K562 (cell line): ENCODE results near the gene AGAP1. TPM values are rescaled to one million over a fixed set of nuclear protein-coding genes. Genes with fewer than 3 reads are reported as not detected.

Experiments used
- ATAC-seq: fragments of 200-7000 bp; cut with Tn5 transposase; 3 replicates; pipeline ENCODE4 v1.9.1; 2020; ENCODE audit warnings: moderate library complexity
- BruUV-seq: library from RNA; stranded (reverse); fragments of 400-500 nt; replicated peaks from 2 replicates; lab custom pipeline; 2021; lab: Mats Ljungman, UMichigan
- CTCF ChIA-PET: fragments of 300-600 bp; formaldehyde crosslinking; extraction: SDS; loops from one replicate; lab custom pipeline; 2021; ENCODE audit warnings: low intra/inter-chr PET ratio; lab: Yijun Ruan, JAX
- POLR2A ChIA-PET: fragments of 300-600, 350-650 bp; sonication (Branson Sonifier 250); formaldehyde crosslinking; extraction: SDS; loops from one replicate; lab custom pipeline; 2021; ENCODE audit warnings: antibody characterized with exemption, inconsistent platforms; lab: Yijun Ruan, JAX
- DNase-seq, 4 experiments: peaks; one replicate each; pipeline versions ENCODE4 v3.0.0 to v3.0.0-alpha.2; 2011 to 2018; ENCODE audit warnings: low spot score in 3 of 4, mixed read lengths in 3 of 4; ENCODE audit errors: extremely low read depth in 1 of 4
- FAIRE-seq: peaks from 2 replicates; lab custom pipeline; 2011; peaks lifted over from hg19 to GRCh38; lab: Jason Lieb, UNC
- H2AFZ ChIP-seq: 2 replicates; pipeline ENCODE4 v1.6.0; 2011; ENCODE audit warnings: low read depth, low read length, control low read depth, inconsistent platforms
- H3K27ac ChIP-seq: fragments of 200-600 bp; 3 replicates; pipeline ENCODE4 v1.8.0; 2011; ENCODE audit warnings: low read depth, mild to moderate bottlenecking, control low read depth, inconsistent platforms, low read length, moderate library complexity, mixed read lengths; ENCODE audit errors: extremely low read depth
- H3K27me3 ChIP-seq, 2 experiments: fragments of 300-600 bp in 1 of 2; 2 replicates in 1 of 2; 3 replicates in 1 of 2; pipeline versions ENCODE4 v1.6.0 to v1.8.0; 2011; ENCODE audit warnings: inconsistent platforms in 2 of 2, low read length in 2 of 2, mild to moderate bottlenecking in 1 of 2, mixed read lengths in 1 of 2, moderate library complexity in 1 of 2; ENCODE audit not compliant: control insufficient read depth in 2 of 2, insufficient read depth in 2 of 2
- H3K36me3 ChIP-seq: fragments of 300-600 bp; 3 replicates; pipeline ENCODE4 v1.8.0; 2011; ENCODE audit warnings: mild to moderate bottlenecking, low read length, inconsistent platforms; ENCODE audit not compliant: control insufficient read depth, insufficient read depth
- H3K4me1 ChIP-seq, 2 experiments: fragments of 200-600 bp in 1 of 2; replicated peaks in 1 of 2; 2 replicates in 1 of 2; 3 replicates in 1 of 2; pipeline versions ENCODE4 v1.5.1 to v1.8.0; 2011; ENCODE audit warnings: inconsistent platforms in 2 of 2, low read length in 2 of 2, mild to moderate bottlenecking in 1 of 2, mixed read lengths in 1 of 2, moderate library complexity in 1 of 2; ENCODE audit not compliant: control insufficient read depth in 2 of 2, insufficient read depth in 2 of 2
- H3K4me2 ChIP-seq: 2 replicates; pipeline ENCODE4 v1.6.1; 2011; ENCODE audit warnings: low read length, control low read depth, inconsistent platforms, mixed read lengths; ENCODE audit not compliant: insufficient read depth
- H3K4me3 ChIP-seq: fragments of 200-600 bp; sonication (generic), shearing (Covaris generic); 2 replicates; pipeline ENCODE4 v1.5.1; 2016; ENCODE audit warnings: control low read depth, inconsistent platforms
- H3K79me2 ChIP-seq: fragments of 200-600 bp; 3 replicates; pipeline ENCODE4 v1.8.0; 2011; ENCODE audit warnings: low read length, inconsistent platforms; ENCODE audit not compliant: control insufficient read depth, insufficient read depth
- H3K9ac ChIP-seq, 2 experiments: 2 replicates each; pipeline versions ENCODE4 v1.6.0 to v1.6.1; 2011; ENCODE audit warnings: low read depth in 2 of 2, low read length in 2 of 2, control low read depth in 1 of 2, inconsistent platforms in 1 of 2, mild to moderate bottlenecking in 1 of 2, mixed read lengths in 1 of 2; ENCODE audit not compliant: insufficient read depth in 1 of 2
- H3K9me1 ChIP-seq: one replicate; pipeline ENCODE4 v1.6.0; 2011; ENCODE audit warnings: inconsistent platforms, mild to moderate bottlenecking, low read length, moderate library complexity; ENCODE audit not compliant: control insufficient read depth, insufficient read depth
- H3K9me3 ChIP-seq: replicated peaks from 2 replicates; pipeline ENCODE4 v1.5.1; 2011; ENCODE audit warnings: low read depth, low read length, inconsistent platforms; ENCODE audit not compliant: control insufficient read depth, insufficient read depth
- H4K20me1 ChIP-seq: replicated peaks from 2 replicates; pipeline ENCODE4 v1.6.1; 2011; ENCODE audit warnings: low read length, inconsistent platforms, mixed read lengths; ENCODE audit not compliant: control insufficient read depth, insufficient read depth
- CBX1 ChIP-seq: sonication (generic); IDR thresholded peaks from 2 replicates; pipeline ENCODE4 v1.6.1; 2016; ENCODE audit warnings: antibody characterized with exemption, low read depth, mild to moderate bottlenecking
- DPF2 ChIP-seq: fragments of 450-650 bp; IDR thresholded peaks from 2 replicates; pipeline ENCODE4 v1.6.1; 2016
- KHSRP ChIP-seq: fragments of 450-650 bp; IDR thresholded peaks from 2 replicates; pipeline ENCODE4 v1.6.1; 2017
- MCM2 ChIP-seq: fragments of 450-650 bp; IDR thresholded peaks from 2 replicates; pipeline ENCODE4 v1.6.1; 2017; ENCODE audit warnings: low read depth, mild to moderate bottlenecking
- NBN ChIP-seq: fragments of 450-650 bp; IDR thresholded peaks from 2 replicates; pipeline ENCODE4 v1.6.1; 2016; ENCODE audit warnings: low read depth, mild to moderate bottlenecking
- OTX1 ChIP-seq: fragments of 450-650 bp; formaldehyde crosslinking; IDR thresholded peaks from 2 replicates; pipeline ENCODE4 v1.4.0; 2022; ENCODE audit warnings: mild to moderate bottlenecking
- RFX5 ChIP-seq: IDR thresholded peaks from 2 replicates; pipeline ENCODE4 v1.6.1; 2011; ENCODE audit warnings: low read depth, mild to moderate bottlenecking, improper control_type of control experiment, low read length
- SAFB ChIP-seq: fragments of 200-400 bp; formaldehyde crosslinking; IDR thresholded peaks from 2 replicates; pipeline ENCODE4 v1.6.1; 2017; ENCODE audit warnings: low read depth, low read length, borderline replicate concordance
- SIX5 ChIP-seq, 2 experiments: IDR thresholded peaks; 2 replicates each; pipeline ENCODE4 v1.6.1; 2011; ENCODE audit warnings: low read length in 2 of 2, borderline replicate concordance in 1 of 2, low read depth in 1 of 2, mild to moderate bottlenecking in 1 of 2, moderate library complexity in 1 of 2; ENCODE audit not compliant: insufficient read depth in 1 of 2
- THAP12 ChIP-seq: fragments of 250-450 bp; sonication (Bioruptor Pico); IDR thresholded peaks from 2 replicates; pipeline ENCODE4 v1.9.0; 2021; ENCODE audit warnings: mild to moderate bottlenecking, inconsistent platforms
- ZNF282 ChIP-seq: sonication (generic); formaldehyde crosslinking; IDR thresholded peaks from 2 replicates; pipeline ENCODE4 v1.8.1; 2023; ENCODE audit warnings: missing genetic modification reagents
- ZNF445 ChIP-seq: fragments of 250-450 bp; sonication (Bioruptor Pico); IDR thresholded peaks from 2 replicates; pipeline ENCODE4 v1.4.0; 2020; ENCODE audit warnings: low read depth, mild to moderate bottlenecking, moderate library complexity
- WGBS: fragments of 100-300 bp; shearing (Covaris generic); methylation state at CpG from one replicate; pipeline ENCODE4 v1.1.6; 2016; ENCODE audit warnings: low coverage, mixed read lengths; ENCODE audit not compliant: insufficient coverage; ENCODE audit errors: missing lambda C conversion rate; 5-methylcytosine and 5-hydroxymethylcytosine counted together
- in situ Hi-C: fragments of 300-500 bp; cut with MboI; formaldehyde crosslinking; loops from 4 replicates; pipeline ENCODE4 v1.15.0; 2018; ENCODE audit warnings: inconsistent platforms, mixed read lengths
- intact Hi-C: fragments of 100-400 bp; cut with micrococcal nuclease; formaldehyde crosslinking; loops from 2 replicates; pipeline ENCODE4 v1.14.2; 2022
- polyA plus RNA-seq, 8 experiments: library from polyadenylated mRNA; depleted of rRNA in 4 of 8; stranded (reverse) in 5 of 8; unstranded in 3 of 8; fragments of >200 nt; fragmentation: Nextera tagmentation in 2 of 8; fragmentation: Illumina TruSeq in 1 of 8; extraction: Ambion mirVana in 2 of 8; extraction: Trizol in 1 of 8; gene quantifications; 2 replicates each; pipeline versions ENCODE4 v1.2.1 to v1.2.3, GENCODE V29; 2011 to 2014; ENCODE audit warnings: inconsistent platforms in 1 of 8, missing spikeins in 1 of 8
- total RNA-seq, 7 experiments: library from RNA; depleted of rRNA in 6 of 7; stranded (reverse); fragments of >200 nt in 6 of 7; fragmentation: Illumina TruSeq in 2 of 7; extraction: Trizol in 2 of 7; gene quantifications; 2 replicates each; pipeline versions ENCODE4 v1.2.1 to v1.2.3, GENCODE V29; 2011 to 2021; ENCODE audit warnings: low replicate concordance in 1 of 7
- TF ChIP-seq, protein P1 (sequence below), 3 experiments: fragments of 200-800 bp in 1 of 3; sonication (Bioruptor generic) in 1 of 3; sonication (generic) in 1 of 3; formaldehyde crosslinking in 1 of 3; IDR thresholded peaks; 2 replicates each; pipeline versions ENCODE4 v1.6.1 to v1.8.0; 2016 to 2022; ENCODE audit warnings: mild to moderate bottlenecking in 2 of 3, missing compliant biosample characterization in 2 of 3, missing genetic modification characterization in 2 of 3, missing genetic modification reagents in 1 of 3

The AGAP1 gene
- total and polyA plus RNA-seq, 9 of the 15 experiments (the other 6 are each of a cell fraction or from before 2014, with no cell fraction given) = 1.3 to 24.0 (median 10.6) TPM

- 85% methylated on average over 12 of the region's 16 CpGs for WGBS
- POLR2A ChIA-PET = no interaction called here
- no TSS peak for BruUV-seq
Measured at GRCh38 chr2:236105955-236106607, 612.2 kb downstream of the AGAP1 start.

GRCh38 chr2:236106761-236107160 lies 612.9 kb downstream of the AGAP1 start:
- H3K36me3 ChIP-seq = no peaks in the 10 kb centered on the region
- H2AFZ ChIP-seq = no peak overlapping the region
- H3K9ac ChIP-seq = no peak overlapping the region
- no peak overlapping the region for H3K4me3 ChIP-seq
- H3K27me3 ChIP-seq = no peaks in the 10 kb centered on the region
- in situ Hi-C loops = no loop called here
- ChIA-PET POLR2A (no interaction called here), CTCF (no interaction called here)
- 89% methylated on average over 2 of the region's 10 CpGs for WGBS
- no peaks in the 10 kb centered on the region for H4K20me1 ChIP-seq
- H3K4me1 ChIP-seq = no peaks in the 10 kb centered on the region; a peak in 1 of 5 replicates
- ATAC-seq (no peak), DNase-seq (no peak), FAIRE-seq (no peak)
- no TSS peak for BruUV-seq
- H3K9me1 ChIP-seq = no peaks in the 10 kb centered on the region
- intact Hi-C loops = no loop called here
- no peak overlapping the region for H3K27ac ChIP-seq
- H3K9me3 ChIP-seq = no peaks in the 10 kb centered on the region
- no peaks in the 10 kb centered on the region for H3K79me2 ChIP-seq
- H3K4me2 ChIP-seq = no peak overlapping the region
- TF ChIP-seq DPF2 = no peak
- no peak for TF ChIP-seq KHSRP
- no peak for TF ChIP-seq THAP12 (CRISPR knock-in tag)
- TF ChIP-seq MCM2 = no peak
- TF ChIP-seq, protein P1, sequence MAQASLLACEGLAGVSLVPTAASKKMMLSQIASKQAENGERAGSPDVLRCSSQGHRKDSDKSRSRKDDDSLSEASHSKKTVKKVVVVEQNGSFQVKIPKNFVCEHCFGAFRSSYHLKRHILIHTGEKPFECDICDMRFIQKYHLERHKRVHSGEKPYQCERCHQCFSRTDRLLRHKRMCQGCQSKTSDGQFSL (CRISPR knock-in tag; IDR thresholded peaks at IDR 0.05) = no peak
- TF ChIP-seq, protein P1 (tag; IDR thresholded peaks at IDR 0.05) = no peak
- no peak for TF ChIP-seq SAFB
- no peak for TF ChIP-seq OTX1 (CRISPR knock-in tag)

More at GRCh38 chr2:236105955-236106607, 612.2 kb downstream of the AGAP1 start:
- intact Hi-C loops = no loop called here
- H3K4me1 ChIP-seq = no peaks in the 10 kb centered on the region; a peak in 1 of 5 replicates
- no peak overlapping the region for H3K4me3 ChIP-seq
- ATAC-seq (no peak), FAIRE-seq (no peak), DNase-seq (no peak)
- H3K79me2 ChIP-seq = no peaks in the 10 kb centered on the region
- no peak overlapping the region for H3K9ac ChIP-seq
- no peaks in the 10 kb centered on the region for H3K27me3 ChIP-seq
- no peaks in the 10 kb centered on the region for H4K20me1 ChIP-seq
- H3K9me1 ChIP-seq = no peaks in the 10 kb centered on the region
- no peak overlapping the region for H3K27ac ChIP-seq
- no peak overlapping the region for H2AFZ ChIP-seq
- no peak overlapping the region for H3K4me2 ChIP-seq
- no peaks in the 10 kb centered on the region for H3K36me3 ChIP-seq
- no peaks in the 10 kb centered on the region for H3K9me3 ChIP-seq
- in situ Hi-C loops = no loop called here
- CTCF ChIA-PET = no interaction called here
- TF ChIP-seq ZNF282 (no peak), NBN (no peak), ZNF445 (CRISPR knock-in tag) (no peak), SIX5 (IDR thresholded peaks at IDR 0.05; ENCODE audit: borderline replicate concordance in 1 of 2, insufficient read depth in 1 of 2, low read depth in 1 of 2, low read length in 2 of 2) (no peak), CBX1 (no peak), RFX5 (no peak)
